ENCODE data around the gene FOXC1. TPM values are rescaled to one million over a fixed set of nuclear protein-coding genes. Genes with fewer than 3 reads are reported as not detected.

Gene FOXC1
- total and polyA plus RNA-seq, 2 donors from 2014 or later, result 18.0 to 58.5 TPM

- no peak overlapping the region for H3K4me3 ChIP-seq (ENCODE audit: low read length in 3 of 3)
- DNase-seq (peak in 1 of 5 donors; percentile 71), FAIRE-seq (no peak)
- H3K36me3 ChIP-seq (ENCODE audit: control insufficient read depth in 2 of 3, insufficient read depth in 3 of 3, low read length in 3 of 3), result no peaks in the 10 kb centered on the region
- no peak for TF ChIP-seq CTCF (IDR thresholded peaks at IDR 0.05; ENCODE audit: borderline replicate concordance, extremely low read depth, insufficient read depth)
- H3K9ac ChIP-seq (ENCODE audit: low read length in 3 of 3), result no peak overlapping the region
- H3K4me1 ChIP-seq (ENCODE audit: control insufficient read depth in 2 of 3, insufficient read depth in 2 of 3, low read depth in 1 of 3, low read length in 3 of 3), result peaks cover 0 to 2% (median 0%) of the 10 kb centered on the region in 3 donors
- no peaks in the 10 kb centered on the region for H3K9me3 ChIP-seq (ENCODE audit: control insufficient read depth in 2 of 3, insufficient read depth in 1 of 3, low read length in 3 of 3)
- H3K27me3 ChIP-seq (ENCODE audit: control insufficient read depth, insufficient read depth, low read length), result no peaks in the 10 kb centered on the region
- intact Hi-C loops (cut with DNase I), result no loop called here
- H3K27ac ChIP-seq (ENCODE audit: low read depth in 2 of 2, low read length in 2 of 2), result no peak overlapping the region
These were observed 52.8 kb downstream of the FOXC1 start for GRCh38 chr6:1662534-1662933.

Other genes with a start within 250 kb of the FOXC1 start
- gene FOXF2, start 220.3 kb upstream of the FOXC1 start, total RNA-seq, result 0.44 TPM
- gene FOXF2, start 220.3 kb upstream of the FOXC1 start, polyA plus RNA-seq (ENCODE audit: insufficient read depth, low read depth, low replicate concordance), result not detected